Cerebellar cortex (tissue), 1 donor: ENCODE results near the gene MANSC4.

Source experiments
- DNase-seq: peaks from one replicate; pipeline ENCODE4 v3.0.0-alpha.2; 2015; ENCODE audit warnings: low spot score

The MANSC4 gene

DNA sequence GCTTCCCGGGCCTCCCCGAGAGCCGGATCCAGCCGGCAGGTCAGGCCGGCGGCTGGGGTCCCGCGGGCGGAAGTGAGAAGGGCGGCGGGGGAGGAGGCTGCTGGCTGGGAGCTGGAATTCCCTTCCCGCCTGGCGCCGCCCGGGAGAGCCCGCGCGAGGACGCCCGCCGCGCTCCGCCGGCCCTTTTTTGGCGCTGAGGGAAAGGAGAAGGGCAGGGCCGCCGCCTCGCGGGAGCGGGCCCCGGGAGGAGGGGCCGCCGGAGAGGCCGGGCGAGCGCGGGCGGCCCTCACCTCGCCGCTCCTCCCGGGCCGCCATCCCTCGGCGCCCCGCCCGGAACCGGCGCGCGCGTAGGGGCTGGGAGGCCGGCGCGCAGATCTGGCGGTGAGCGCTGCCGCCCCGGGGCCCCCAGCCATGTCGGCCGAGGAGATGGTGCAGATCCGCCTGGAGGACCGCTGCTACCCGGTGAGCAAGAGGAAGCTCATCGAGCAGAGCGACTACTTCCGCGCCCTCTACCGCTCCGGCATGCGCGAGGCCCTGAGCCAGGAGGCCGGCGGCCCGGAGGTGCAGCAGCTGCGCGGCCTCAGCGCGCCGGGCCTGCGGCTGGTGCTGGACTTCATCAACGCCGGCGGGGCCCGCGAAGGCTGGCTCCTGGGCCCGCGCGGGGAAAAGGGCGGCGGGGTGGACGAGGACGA lies at the start of gene MANSC4, which contains the start of gene KLHL42:
Gene MANSC4, minus strand, starts transcription at position 317 of the 692 bp plus-strand sequence. CDS start 8,960 bp downstream, outside the sequence.
Gene KLHL42, plus strand, starts transcription at position 314 of the 692 bp plus-strand sequence. Its CDS starts 98 bp downstream, at position 412.
- DNase-seq: peak; percentile 61

- DNase-seq: no peak
Observed at GRCh38 chr12:27828196-27828595, 48.2 kb upstream of the MANSC4 start.

- no peak for DNase-seq
Observed at GRCh38 chr12:27826076-27826475, 46.0 kb upstream of the MANSC4 start.

DNA sequence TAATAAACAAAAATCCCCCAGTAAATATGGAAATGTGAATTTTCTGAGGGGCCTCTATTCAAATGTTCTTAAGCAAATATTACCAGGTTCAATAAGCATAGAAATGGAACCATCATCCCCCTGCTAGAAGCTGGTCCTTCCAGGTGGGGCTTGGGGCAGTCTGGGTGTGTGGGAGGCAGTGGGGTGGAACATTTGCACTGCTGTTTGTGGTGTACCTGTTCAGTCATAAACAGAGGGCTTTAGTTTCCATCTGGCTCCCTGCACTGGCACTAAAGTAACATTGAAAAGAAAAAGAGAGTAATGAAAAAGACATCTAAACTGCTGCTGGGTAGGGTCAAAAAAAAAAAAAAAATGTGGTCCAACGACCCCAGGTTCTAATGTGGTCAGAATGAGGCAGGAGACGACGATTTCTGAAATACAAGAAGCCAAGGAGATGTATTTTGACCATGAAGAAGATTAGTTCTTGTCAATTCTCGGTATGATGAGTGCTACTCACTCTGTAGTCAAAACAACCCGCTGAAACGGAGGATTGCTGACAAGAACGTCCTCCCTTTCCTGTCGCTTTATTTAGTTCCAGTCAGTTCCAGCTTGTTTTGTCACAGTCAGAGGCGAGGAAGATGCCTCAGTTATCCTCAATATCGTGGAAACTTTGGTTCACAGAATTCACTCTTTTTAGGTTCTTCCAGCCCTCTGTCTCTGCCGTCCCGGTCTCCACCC lies 44.2 kb upstream of the MANSC4 start:
- DNase-seq: no peak

GRCh38 chr12:27823038-27823437 lies 43.0 kb upstream of the MANSC4 start:
- DNase-seq: no peak

DNA sequence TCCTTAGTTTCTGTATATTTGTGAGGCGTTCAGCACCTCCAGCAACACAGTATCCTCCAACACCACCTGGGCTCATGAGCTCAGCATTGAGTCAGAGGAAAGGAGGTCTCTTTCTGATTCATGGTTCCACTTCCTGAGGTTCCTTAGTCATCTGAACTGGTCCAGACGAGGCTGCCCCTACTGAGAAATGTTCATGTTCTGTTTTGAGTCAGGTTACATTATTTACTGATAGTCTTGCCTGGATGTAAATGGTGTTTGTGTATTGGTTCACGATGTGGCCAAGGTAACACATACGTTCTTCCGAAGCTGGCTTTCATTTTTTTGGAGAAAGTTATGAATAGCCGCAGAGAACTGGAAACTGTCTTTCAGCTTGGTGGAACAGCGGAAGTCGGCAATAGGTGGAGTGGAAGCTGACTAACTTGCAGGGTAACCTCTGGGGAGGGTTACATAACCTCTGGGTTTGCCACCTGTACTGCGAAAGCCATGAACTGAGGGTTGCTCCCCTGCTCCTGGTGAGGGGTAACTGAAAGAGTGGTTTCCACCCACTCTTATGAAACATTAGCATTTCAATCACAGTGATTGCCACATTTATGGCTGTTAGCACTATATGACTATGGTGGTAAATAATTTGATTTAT lies 42.2 kb upstream of the MANSC4 start:
- no peak for DNase-seq

- peak; percentile 65 for DNase-seq
Observed at GRCh38 chr12:27821259-27821973, 41.4 kb upstream of the MANSC4 start.

DNA sequence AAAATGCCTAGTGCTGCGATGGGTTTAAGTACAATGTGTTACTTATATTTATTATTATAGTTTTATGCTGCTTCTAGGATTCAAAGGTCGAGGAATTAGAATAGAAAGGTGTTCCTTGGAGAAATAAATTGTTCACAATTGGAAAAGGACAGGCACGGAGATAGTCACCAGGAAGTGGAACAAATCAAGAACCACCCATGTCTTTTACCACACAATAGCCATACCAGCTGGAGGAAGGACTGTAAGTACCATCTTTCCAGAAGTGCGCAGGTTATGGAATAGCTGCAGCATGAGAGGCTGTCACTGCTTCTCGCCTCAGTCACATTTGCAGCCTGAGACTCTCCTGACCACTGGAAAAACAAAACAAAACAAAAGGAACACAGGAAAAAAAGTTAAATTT lies 40.5 kb upstream of the MANSC4 start:
- DNase-seq: no peak

DNA sequence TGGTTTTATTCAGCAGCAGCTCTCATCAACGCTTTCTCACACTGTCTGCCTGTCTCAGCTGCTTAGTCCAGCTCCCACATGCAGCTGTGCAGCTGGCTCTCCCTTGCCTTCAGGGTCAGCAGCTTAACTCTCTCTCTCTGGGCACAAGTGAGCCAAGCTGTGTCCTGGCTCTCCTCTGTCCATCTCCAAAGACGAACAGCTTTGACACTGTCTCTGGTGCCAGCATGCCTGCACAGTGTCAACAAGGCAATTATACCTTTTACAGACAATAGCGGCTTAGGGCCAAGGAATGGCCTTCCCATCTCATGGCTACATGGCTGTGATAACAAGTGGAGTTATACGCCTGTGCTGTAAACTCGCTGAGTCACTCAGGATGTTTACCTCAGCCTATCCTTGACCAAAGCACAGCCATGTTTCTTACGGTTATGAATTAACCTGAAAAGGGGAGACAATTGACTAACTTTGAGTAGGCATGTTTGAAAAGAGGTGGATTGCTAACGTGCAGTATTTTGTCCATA lies 38.4 kb upstream of the MANSC4 start:
- no peak for DNase-seq

DNA sequence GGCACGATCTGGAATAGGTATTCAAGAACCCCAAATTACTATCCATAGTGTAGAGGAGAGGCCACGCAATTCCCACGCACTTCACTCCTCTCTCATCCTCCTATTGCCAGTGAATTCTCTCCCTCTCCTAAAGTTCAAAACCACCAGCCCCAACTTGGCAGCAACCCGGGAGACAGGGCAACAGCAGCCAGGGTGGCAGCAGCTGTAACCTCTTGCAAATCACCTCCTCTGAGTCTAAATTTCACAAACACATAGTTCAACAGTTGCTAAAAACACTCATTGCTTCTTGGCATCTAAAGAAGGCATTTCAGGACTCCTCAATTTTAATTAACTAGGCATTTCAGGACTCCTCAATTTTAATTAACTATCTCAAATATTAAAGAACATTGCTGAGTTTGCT lies 37.7 kb upstream of the MANSC4 start:
- no peak for DNase-seq

DNA sequence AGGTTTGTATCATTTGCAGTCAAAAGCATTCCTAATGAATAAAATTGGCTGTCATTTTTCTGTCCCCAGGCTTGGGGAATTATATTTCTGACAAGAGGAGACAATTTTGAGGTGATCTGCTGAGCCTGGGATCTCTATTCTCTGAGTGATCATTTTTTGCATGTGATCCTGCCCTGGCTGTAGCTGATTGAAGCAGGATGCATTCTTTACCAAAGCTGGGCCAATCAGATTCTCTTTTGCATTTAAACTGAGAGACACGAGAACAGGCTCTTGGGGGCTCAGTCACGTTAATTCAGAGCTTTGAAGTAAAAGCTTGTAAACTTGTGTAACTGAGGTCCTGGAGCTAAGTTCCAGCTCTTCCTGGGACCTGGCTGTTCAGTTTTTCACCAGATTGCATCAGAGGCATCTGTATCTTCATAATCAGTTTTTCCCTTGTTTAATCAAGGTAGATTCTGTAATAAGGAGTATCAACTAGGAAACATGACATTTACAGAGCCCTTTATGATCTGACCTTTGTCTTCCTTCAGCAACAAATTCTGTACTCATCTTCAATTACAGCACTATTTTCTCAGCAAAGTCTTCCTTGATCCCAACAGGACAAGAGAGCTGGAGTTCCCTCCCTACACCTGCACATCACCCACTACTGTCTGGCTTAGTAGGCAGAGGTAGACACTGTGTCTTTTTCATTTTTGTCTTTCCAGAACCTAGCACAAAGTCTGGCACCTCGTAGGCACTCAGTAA lies 35.0 kb upstream of the MANSC4 start:
- DNase-seq: no peak

DNA sequence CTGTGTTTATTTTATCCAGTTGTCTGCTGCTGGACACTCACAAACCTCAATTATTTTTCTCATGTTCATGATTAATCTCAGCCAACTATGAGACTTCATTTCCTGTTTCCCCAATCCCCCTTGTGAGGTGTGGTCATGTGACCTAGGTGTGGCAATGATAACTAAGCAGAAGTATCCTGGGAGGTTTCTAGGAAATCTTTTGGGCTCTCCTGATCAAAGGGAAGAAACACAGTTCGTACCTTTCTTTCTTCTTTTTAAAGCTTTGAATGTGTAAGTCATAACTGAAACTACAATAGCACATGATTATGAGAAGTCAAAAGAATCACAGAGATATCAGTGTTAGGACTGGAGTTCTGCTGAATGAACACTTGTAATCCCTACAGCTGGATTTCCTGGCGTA lies 34.4 kb upstream of the MANSC4 start:
- DNase-seq: no peak

- DNase-seq: no peak
Observed at GRCh38 chr12:27812502-27812901, 32.5 kb upstream of the MANSC4 start.

GRCh38 chr12:27810756-27811155 lies 30.7 kb upstream of the MANSC4 start:
- no peak for DNase-seq

- DNase-seq: no peak
Observed at GRCh38 chr12:27808841-27809240, 28.8 kb upstream of the MANSC4 start.

GRCh38 chr12:27807063-27807703 lies 27.1 kb upstream of the MANSC4 start:
- DNase-seq: no peak

DNA sequence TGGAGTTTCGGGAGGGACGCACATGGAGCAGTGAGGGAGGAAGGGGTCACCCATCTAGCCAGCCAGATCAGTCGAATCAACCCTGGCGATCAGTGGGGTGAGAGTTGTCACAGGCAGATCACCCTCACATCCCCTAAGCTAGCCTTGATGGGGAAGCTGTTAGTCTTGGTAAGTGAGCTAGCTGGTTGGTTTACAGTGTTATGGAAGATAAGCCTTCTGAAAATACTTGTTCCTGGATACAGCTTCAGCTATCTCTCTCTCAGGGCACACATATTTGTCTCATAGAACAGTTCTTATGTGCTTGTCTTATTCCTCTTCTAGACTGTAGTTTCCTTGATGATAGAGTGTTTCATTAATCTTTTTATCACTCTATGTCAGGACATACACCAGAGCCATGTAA lies 26.2 kb upstream of the MANSC4 start:
- no peak for DNase-seq

DNA sequence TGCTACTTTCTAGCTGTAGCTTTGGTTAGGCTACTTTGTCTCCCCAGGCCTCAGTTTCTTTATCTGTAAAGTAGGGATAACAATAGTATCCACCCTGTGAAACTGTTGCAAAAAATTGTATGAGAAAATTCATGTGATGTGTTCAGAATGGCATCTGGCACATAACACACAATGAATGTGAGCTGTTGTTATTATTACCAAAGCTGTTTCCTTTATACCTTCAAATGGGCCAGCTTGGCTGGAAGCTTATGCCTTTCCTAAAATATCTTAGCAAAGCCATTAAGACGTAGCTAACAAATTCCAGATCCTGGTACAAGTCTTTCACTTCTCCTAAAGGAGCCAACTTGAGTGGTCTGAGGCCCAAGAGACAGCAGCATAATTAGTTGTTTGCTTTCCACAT lies 25.2 kb upstream of the MANSC4 start:
- DNase-seq: no peak

- no peak for DNase-seq
Observed at GRCh38 chr12:27802936-27803335, 22.9 kb upstream of the MANSC4 start.

- no peak for DNase-seq
Observed at GRCh38 chr12:27802511-27802910, 22.5 kb upstream of the MANSC4 start.

DNA sequence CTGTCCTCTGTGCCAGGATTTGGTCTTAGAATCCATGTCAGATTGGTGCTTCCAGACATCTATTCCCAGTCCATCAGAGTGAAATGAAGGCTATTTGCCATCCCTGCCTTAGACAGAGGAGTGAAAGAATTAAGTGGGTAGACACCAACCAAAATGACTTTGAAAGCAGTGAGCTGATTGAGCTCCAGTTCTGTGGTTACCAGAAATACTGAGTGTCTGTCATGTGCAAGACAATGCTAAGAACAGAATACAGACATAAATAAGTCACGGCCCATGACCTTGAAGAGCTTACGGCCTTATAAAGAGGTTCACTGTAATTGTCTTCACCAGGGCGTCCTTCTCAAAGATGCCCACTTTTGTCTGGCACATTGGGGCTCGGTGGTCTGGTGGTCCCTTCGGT lies 21.6 kb upstream of the MANSC4 start:
- no peak for DNase-seq
